Measurements from ENCODE around the gene S100A2.

Gene S100A2

GRCh38 chr1:153527683-153528040, 38.0 kb downstream of the S100A2 start:
- Histone ChIP-seq H3K36me3 (replicated peaks; ENCODE audit: insufficient read depth, low read length) (no peaks in the 10 kb centered on the region), H3K79me2 (ENCODE audit: low read length) (no peaks in the 10 kb centered on the region), H4K20me1 (ENCODE audit: insufficient read depth, low read length) (no peaks in the 10 kb centered on the region), H3F3A (ENCODE audit: insufficient read depth, low read length) (no peaks in the 10 kb centered on the region), H3K4me2 (ENCODE audit: low read depth, low read length) (no peak overlapping the region), H3K4me3 (ENCODE audit: low read length) (no peak overlapping the region), H2AFZ (ENCODE audit: low read length) (no peak overlapping the region), H3K9ac (ENCODE audit: low read length) (no peak overlapping the region), H3K9me2 (replicated peaks; ENCODE audit: insufficient read depth, low read length) (no peaks in the 10 kb centered on the region), H3K9me3 (replicated peaks; ENCODE audit: insufficient read depth, low read length) (no peaks in the 10 kb centered on the region), H3K27me3 (replicated peaks; ENCODE audit: insufficient read depth, low read length) (no peaks in the 10 kb centered on the region), H3K27ac (ENCODE audit: low read length) (no peak overlapping the region), H3K4me1 (ENCODE audit: low read length) (peaks cover 7% of the 10 kb centered on the region)
- DNase-seq: no peak
- TF ChIP-seq EZH2phosphoT487 (IDR thresholded peaks at IDR 0.05; ENCODE audit: low read length) (no peak), EZH2 (optimal IDR thresholded peaks at IDR 0.05; ENCODE audit: low read depth, low read length) (no peak), CTCF (IDR thresholded peaks at IDR 0.05; ENCODE audit: low read length) (no peak)

GRCh38 chr1:153527023-153527682, 38.5 kb downstream of the S100A2 start:
- Histone ChIP-seq H3K4me3 (ENCODE audit: low read length) (no peak overlapping the region), H2AFZ (ENCODE audit: low read length) (no peak overlapping the region), H3K9ac (ENCODE audit: low read length) (no peak overlapping the region), H4K20me1 (ENCODE audit: insufficient read depth, low read length) (no peaks in the 10 kb centered on the region), H3K9me3 (replicated peaks; ENCODE audit: insufficient read depth, low read length) (no peaks in the 10 kb centered on the region), H3F3A (ENCODE audit: insufficient read depth, low read length) (no peaks in the 10 kb centered on the region), H3K27me3 (replicated peaks; ENCODE audit: insufficient read depth, low read length) (no peaks in the 10 kb centered on the region), H3K36me3 (replicated peaks; ENCODE audit: insufficient read depth, low read length) (no peaks in the 10 kb centered on the region), H3K27ac (ENCODE audit: low read length) (no peak overlapping the region), H3K4me2 (ENCODE audit: low read depth, low read length) (no peak overlapping the region), H3K4me1 (ENCODE audit: low read length) (peaks cover 2% of the 10 kb centered on the region), H3K9me2 (replicated peaks; ENCODE audit: insufficient read depth, low read length) (no peaks in the 10 kb centered on the region), H3K79me2 (ENCODE audit: low read length) (no peaks in the 10 kb centered on the region)
- no peak for TF ChIP-seq EZH2 (optimal IDR thresholded peaks at IDR 0.05; ENCODE audit: low read depth, low read length)
- TF ChIP-seq CTCF (IDR thresholded peaks at IDR 0.05; ENCODE audit: low read length): no peak
- TF ChIP-seq EZH2phosphoT487 (IDR thresholded peaks at IDR 0.05; ENCODE audit: low read length): no peak
- no peak for DNase-seq

GRCh38 chr1:153526132-153526543, 39.5 kb downstream of the S100A2 start:
- H3F3A ChIP-seq (ENCODE audit: insufficient read depth, low read length): no peaks in the 10 kb centered on the region
- H3K4me1 ChIP-seq (ENCODE audit: low read length): no peaks in the 10 kb centered on the region
- H2AFZ ChIP-seq (ENCODE audit: low read length): no peak overlapping the region
- no peaks in the 10 kb centered on the region for H3K9me3 ChIP-seq (replicated peaks; ENCODE audit: insufficient read depth, low read length)
- H3K79me2 ChIP-seq (ENCODE audit: low read length): no peaks in the 10 kb centered on the region
- no peaks in the 10 kb centered on the region for H4K20me1 ChIP-seq (ENCODE audit: insufficient read depth, low read length)
- H3K4me3 ChIP-seq (ENCODE audit: low read length): no peak overlapping the region
- no peak for TF ChIP-seq EZH2phosphoT487 (IDR thresholded peaks at IDR 0.05; ENCODE audit: low read length)
- no peak for TF ChIP-seq EZH2 (optimal IDR thresholded peaks at IDR 0.05; ENCODE audit: low read depth, low read length)
- TF ChIP-seq CTCF (IDR thresholded peaks at IDR 0.05; ENCODE audit: low read length): no peak
- no peak overlapping the region for H3K27ac ChIP-seq (ENCODE audit: low read length)
- no peaks in the 10 kb centered on the region for H3K27me3 ChIP-seq (replicated peaks; ENCODE audit: insufficient read depth, low read length)
- no peaks in the 10 kb centered on the region for H3K9me2 ChIP-seq (replicated peaks; ENCODE audit: insufficient read depth, low read length)
- no peak overlapping the region for H3K9ac ChIP-seq (ENCODE audit: low read length)
- H3K4me2 ChIP-seq (ENCODE audit: low read depth, low read length): no peak overlapping the region
- no peaks in the 10 kb centered on the region for H3K36me3 ChIP-seq (replicated peaks; ENCODE audit: insufficient read depth, low read length)
- DNase-seq: no peak

Data from MM.1S (cell line).